PC-9 (cell line): ENCODE measurements around the gene LRRC34.

Source experiments
- CTCF ChIP-seq: fragments of 200-600 bp; sonication (generic); conservative IDR thresholded peaks from 2 replicates; pipeline ENCODE4 v1.6.1; 2017; ENCODE audit warnings: mixed run types, antibody characterized with exemption, mild to moderate bottlenecking, moderate library complexity
- EZH2 ChIP-seq: fragments of 200-600 bp; sonication (generic); IDR thresholded peaks from 2 replicates; pipeline ENCODE4 v1.8.0; 2017; ENCODE audit warnings: antibody characterized with exemption, low read depth

- no peak for TF ChIP-seq CTCF
- no peak for TF ChIP-seq EZH2
Observed at GRCh38 chr3:169764882-169765612, 47.7 kb downstream of the LRRC34 start, which contains the start of gene TERC.
